ENCODE data around the gene GBA2. TPM values are rescaled to one million over a fixed set of nuclear protein-coding genes. Genes with fewer than 3 reads are reported as not detected.

The GBA2 gene
- total and polyA plus RNA-seq, 2 donors (not counting 3 experiments of a cell fraction or from before 2014, with no cell fraction given): 110 to 158 TPM

- H3K36me3 ChIP-seq (ENCODE audit: control insufficient read depth in 2 of 2, extremely low read depth in 1 of 2, insufficient read depth in 2 of 2, low read length in 2 of 2): peaks cover 60 to 90% of the 10 kb centered on the region in 2 experiments
- H3K4me3 ChIP-seq (replicated peaks in 1 of 3; ENCODE audit: insufficient read depth in 1 of 3, low read depth in 1 of 3, low read length in 3 of 3): no peak overlapping the region
- H3K9ac ChIP-seq (replicated peaks; ENCODE audit: extremely low read depth, insufficient read depth, low read length): no peak overlapping the region
- no peaks in the 10 kb centered on the region for H3K4me1 ChIP-seq (ENCODE audit: control insufficient read depth, extremely low read depth, insufficient read depth, low read length)
- ChIA-PET CTCF (interaction anchor here (0.7 to 1.3 kb wide), 4 partner anchors 11 to 45 kb away, joined by 3 to 4 read pairs (median 3); no protein-coding TSS in a partner anchor), POLR2A (no interaction called here)
- H3K4me2 ChIP-seq (ENCODE audit: insufficient read depth, low read length): no peak overlapping the region
- no peak overlapping the region for H3K27ac ChIP-seq (ENCODE audit: insufficient read depth, low read depth, low read length)
- H3K9me1 ChIP-seq (replicated peaks; ENCODE audit: control insufficient read depth, extremely low read depth, insufficient read depth, low read length): no peaks in the 10 kb centered on the region
- no TSS peak for BruUV-seq (replicated peaks)
- intact Hi-C loops (cut with micrococcal nuclease): no loop called here
- H2AFZ ChIP-seq (ENCODE audit: low read depth, low read length): no peak overlapping the region
- no peaks in the 10 kb centered on the region for H3K27me3 ChIP-seq (ENCODE audit: control insufficient read depth in 2 of 2, insufficient read depth in 2 of 2, low read length in 2 of 2)
- no peak for TF ChIP-seq FOS (IDR thresholded peaks at IDR 0.05; ENCODE audit: borderline replicate concordance, insufficient read depth, low read length)
- FAIRE-seq: no peak
- dilution Hi-C loops (cut with MboI; ENCODE audit: extremely low pct_ligation_motif_present, low sequenced_read_pairs): no loop called here
- DNase-seq (ENCODE audit: low read depth, low spot score): no peak
- H3K9me3 ChIP-seq (replicated peaks; ENCODE audit: control insufficient read depth, insufficient read depth, low read length): no peaks in the 10 kb centered on the region
- H3K79me2 ChIP-seq (ENCODE audit: control insufficient read depth, insufficient read depth, low read length): no peaks in the 10 kb centered on the region
- H4K20me1 ChIP-seq (replicated peaks; ENCODE audit: control insufficient read depth, extremely low read depth, insufficient read depth, low read length): no peaks in the 10 kb centered on the region
Observed at GRCh38 chr9:35700942-35701341, 48.1 kb downstream of the GBA2 start.

GRCh38 chr9:35700031-35700430, 49.0 kb downstream of the GBA2 start:
- no peaks in the 10 kb centered on the region for H3K79me2 ChIP-seq (ENCODE audit: control insufficient read depth, insufficient read depth, low read length)
- CTCF ChIA-PET: interaction anchor here (5.4 kb wide), 1 partner anchor 18 kb away, joined by 53 read pairs; no protein-coding TSS in a partner anchor
- H3K4me1 ChIP-seq (ENCODE audit: control insufficient read depth, extremely low read depth, insufficient read depth, low read length): no peaks in the 10 kb centered on the region
- intact Hi-C loops (cut with micrococcal nuclease): no loop called here
- DNase-seq (ENCODE audit: low read depth, low spot score) (no peak), FAIRE-seq (no peak)
- H3K9me1 ChIP-seq (replicated peaks; ENCODE audit: control insufficient read depth, extremely low read depth, insufficient read depth, low read length): no peaks in the 10 kb centered on the region
- POLR2A ChIA-PET: no interaction called here
- H3K4me2 ChIP-seq (ENCODE audit: insufficient read depth, low read length): no peak overlapping the region
- H2AFZ ChIP-seq (ENCODE audit: low read depth, low read length): no peak overlapping the region
- dilution Hi-C loops (cut with MboI; ENCODE audit: extremely low pct_ligation_motif_present, low sequenced_read_pairs): no loop called here
- no peak overlapping the region for H3K9ac ChIP-seq (replicated peaks; ENCODE audit: extremely low read depth, insufficient read depth, low read length)
- H3K27ac ChIP-seq (ENCODE audit: insufficient read depth, low read depth, low read length): no peak overlapping the region
- no TSS peak for BruUV-seq (replicated peaks)
- H3K4me3 ChIP-seq (replicated peaks in 1 of 3; ENCODE audit: insufficient read depth in 1 of 3, low read depth in 1 of 3, low read length in 3 of 3): no peak overlapping the region
- no peaks in the 10 kb centered on the region for H3K27me3 ChIP-seq (ENCODE audit: control insufficient read depth in 2 of 2, insufficient read depth in 2 of 2, low read length in 2 of 2)
- H3K36me3 ChIP-seq (ENCODE audit: control insufficient read depth in 2 of 2, extremely low read depth in 1 of 2, insufficient read depth in 2 of 2, low read length in 2 of 2): peaks cover 58 to 82% of the 10 kb centered on the region in 2 experiments
- no peak for TF ChIP-seq JUN (IDR thresholded peaks at IDR 0.05; ENCODE audit: borderline replicate concordance, insufficient read depth, insufficient read length, low read depth)
- no peak for TF ChIP-seq MYC (IDR thresholded peaks at IDR 0.05; ENCODE audit: low read depth, low read length)
- TF ChIP-seq POLR2AphosphoS5 (IDR thresholded peaks at IDR 0.05; ENCODE audit: insufficient read depth, low read depth, low read length): no peak
- TF ChIP-seq EZH2 (IDR thresholded peaks at IDR 0.05; ENCODE audit: borderline replicate concordance, low read depth, low read length, severe bottlenecking): no peak
- TF ChIP-seq, protein P1, sequence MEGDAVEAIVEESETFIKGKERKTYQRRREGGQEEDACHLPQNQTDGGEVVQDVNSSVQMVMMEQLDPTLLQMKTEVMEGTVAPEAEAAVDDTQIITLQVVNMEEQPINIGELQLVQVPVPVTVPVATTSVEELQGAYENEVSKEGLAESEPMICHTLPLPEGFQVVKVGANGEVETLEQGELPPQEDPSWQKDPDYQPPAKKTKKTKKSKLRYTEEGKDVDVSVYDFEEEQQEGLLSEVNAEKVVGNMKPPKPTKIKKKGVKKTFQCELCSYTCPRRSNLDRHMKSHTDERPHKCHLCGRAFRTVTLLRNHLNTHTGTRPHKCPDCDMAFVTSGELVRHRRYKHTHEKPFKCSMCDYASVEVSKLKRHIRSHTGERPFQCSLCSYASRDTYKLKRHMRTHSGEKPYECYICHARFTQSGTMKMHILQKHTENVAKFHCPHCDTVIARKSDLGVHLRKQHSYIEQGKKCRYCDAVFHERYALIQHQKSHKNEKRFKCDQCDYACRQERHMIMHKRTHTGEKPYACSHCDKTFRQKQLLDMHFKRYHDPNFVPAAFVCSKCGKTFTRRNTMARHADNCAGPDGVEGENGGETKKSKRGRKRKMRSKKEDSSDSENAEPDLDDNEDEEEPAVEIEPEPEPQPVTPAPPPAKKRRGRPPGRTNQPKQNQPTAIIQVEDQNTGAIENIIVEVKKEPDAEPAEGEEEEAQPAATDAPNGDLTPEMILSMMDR (IDR thresholded peaks at IDR 0.05; ENCODE audit: extremely low read depth in 1 of 2, insufficient read depth in 1 of 2, low read depth in 1 of 2, low read length in 2 of 2): no peak
- TF ChIP-seq, protein P2, sequence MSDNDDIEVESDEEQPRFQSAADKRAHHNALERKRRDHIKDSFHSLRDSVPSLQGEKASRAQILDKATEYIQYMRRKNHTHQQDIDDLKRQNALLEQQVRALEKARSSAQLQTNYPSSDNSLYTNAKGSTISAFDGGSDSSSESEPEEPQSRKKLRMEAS (IDR thresholded peaks at IDR 0.05; ENCODE audit: insufficient read depth, insufficient read length): no peak
- no peak for TF ChIP-seq GATA2 (IDR thresholded peaks at IDR 0.05; ENCODE audit: insufficient read depth, insufficient read length, low read depth, low read length)
- TF ChIP-seq FOS (IDR thresholded peaks at IDR 0.05; ENCODE audit: borderline replicate concordance, insufficient read depth, low read length): no peak
- TF ChIP-seq POLR2A (IDR thresholded peaks at IDR 0.05; ENCODE audit: low read depth, low read length): no peak
- no peaks in the 10 kb centered on the region for H4K20me1 ChIP-seq (replicated peaks; ENCODE audit: control insufficient read depth, extremely low read depth, insufficient read depth, low read length)
- H3K9me3 ChIP-seq (replicated peaks; ENCODE audit: control insufficient read depth, insufficient read depth, low read length): no peaks in the 10 kb centered on the region
